HEK293 (cell line): ENCODE data around the gene KY.

Experiments used
- CTCF ChIA-PET: fragments of 350-600 bp; formaldehyde crosslinking; extraction: SDS; loops from one replicate; lab custom pipeline; 2021; ENCODE audit warnings: antibody characterized with exemption; lab: Yijun Ruan, JAX
- POLR2A ChIA-PET: fragments of 300-600 bp; formaldehyde crosslinking; extraction: SDS; loops from one replicate; lab custom pipeline; 2020; ENCODE audit warnings: antibody characterized with exemption, inconsistent platforms; lab: Yijun Ruan, JAX
- H3K27ac ChIP-seq: fragments of 200-500 bp; sonication (Bioruptor generic); 2 replicates; pipeline ENCODE4 v1.5.1; 2014; ENCODE audit warnings: low read depth, low read length, control low read depth, inconsistent platforms; ENCODE audit errors: extremely low read depth
- H3K36me3 ChIP-seq, 2 experiments: fragments of 200-500 bp in 1 of 2; sonication (Bioruptor generic) in 1 of 2; 1 replicate in 1 of 2; 2 replicates in 1 of 2; pipeline ENCODE4 v1.5.1; 2014 to 2017; ENCODE audit warnings: inconsistent platforms in 2 of 2, low read length in 2 of 2; ENCODE audit not compliant: control insufficient read depth in 2 of 2, insufficient read depth in 1 of 2
- H3K4me1 ChIP-seq: fragments of 200-500 bp; sonication (Bioruptor generic); 2 replicates; pipeline ENCODE4 v1.5.1; 2014; ENCODE audit warnings: mild to moderate bottlenecking, low read length, inconsistent platforms; ENCODE audit not compliant: control insufficient read depth, insufficient read depth
- H3K4me3 ChIP-seq: 2 replicates; pipeline ENCODE4 v1.5.1; 2011; ENCODE audit warnings: low read depth, mild to moderate bottlenecking, control low read depth, low read length, moderate library complexity
- H3K9me3 ChIP-seq: fragments of 200-500 bp; sonication (Bioruptor generic); 2 replicates; pipeline ENCODE4 v1.5.1; 2014; ENCODE audit warnings: low read depth, low read length, inconsistent platforms; ENCODE audit not compliant: control insufficient read depth, insufficient read depth
- CTCF ChIP-seq: fragments of 450-650 bp; formaldehyde crosslinking; IDR thresholded peaks from 2 replicates; pipeline ENCODE4 v1.5.1; 2016; ENCODE audit warnings: missing biosample characterization, missing genetic modification characterization
- GLIS1 ChIP-seq: fragments of 450-650 bp; formaldehyde crosslinking; IDR thresholded peaks from 2 replicates; pipeline ENCODE4 v1.5.1; 2016; ENCODE audit warnings: missing biosample characterization, missing genetic modification characterization
- KLF17 ChIP-seq: fragments of 450-650 bp; formaldehyde crosslinking; IDR thresholded peaks from 2 replicates; pipeline ENCODE4 v1.5.1; 2016; ENCODE audit warnings: missing biosample characterization, missing genetic modification characterization
- PRDM1 ChIP-seq: fragments of 450-650 bp; formaldehyde crosslinking; IDR thresholded peaks from 2 replicates; pipeline ENCODE4; 2016; ENCODE audit warnings: missing biosample characterization, missing genetic modification characterization
- RBAK ChIP-seq: fragments of 450-650 bp; formaldehyde crosslinking; IDR thresholded peaks from 2 replicates; pipeline ENCODE4 v1.5.1; 2016; ENCODE audit warnings: missing biosample characterization, missing genetic modification characterization
- SALL2 ChIP-seq: fragments of 450-650 bp; formaldehyde crosslinking; IDR thresholded peaks from 2 replicates; pipeline ENCODE4 v1.5.0; 2017; ENCODE audit warnings: missing biosample characterization, mild to moderate bottlenecking, missing genetic modification characterization, borderline replicate concordance
- SCRT2 ChIP-seq: fragments of 450-650 bp; formaldehyde crosslinking; IDR thresholded peaks from 2 replicates; pipeline ENCODE4 v1.5.1; 2016; ENCODE audit warnings: missing biosample characterization, missing genetic modification characterization
- YY1 ChIP-seq: fragments of 450-650 bp; formaldehyde crosslinking; IDR thresholded peaks from 2 replicates; pipeline ENCODE4 v1.5.1; 2018; ENCODE audit warnings: missing biosample characterization, missing genetic modification characterization
- YY2 ChIP-seq: fragments of 450-650 bp; formaldehyde crosslinking; IDR thresholded peaks from 2 replicates; pipeline ENCODE4 v1.5.1; 2016; ENCODE audit warnings: missing biosample characterization, missing genetic modification characterization
- ZBTB8A ChIP-seq: fragments of 450-650 bp; formaldehyde crosslinking; IDR thresholded peaks from 2 replicates; pipeline ENCODE4 v1.5.1; 2016; ENCODE audit warnings: missing biosample characterization, missing genetic modification characterization
- ZNF221 ChIP-seq: fragments of 450-650 bp; formaldehyde crosslinking; IDR thresholded peaks from 2 replicates; pipeline ENCODE4 v1.5.1; 2017; ENCODE audit warnings: missing biosample characterization, missing genetic modification characterization, borderline replicate concordance
- ZNF324 ChIP-seq: fragments of 450-650 bp; formaldehyde crosslinking; IDR thresholded peaks from 2 replicates; pipeline ENCODE4 v1.5.1; 2016; ENCODE audit warnings: missing biosample characterization, missing genetic modification characterization
- ZNF354C ChIP-seq: fragments of 450-650 bp; formaldehyde crosslinking; IDR thresholded peaks from 2 replicates; pipeline ENCODE4 v1.5.1; 2016; ENCODE audit warnings: missing biosample characterization, missing genetic modification characterization, low read depth, borderline replicate concordance
- ZNF549 ChIP-seq: fragments of 450-650 bp; IDR thresholded peaks from 2 replicates; pipeline ENCODE4 v1.5.1; 2018; ENCODE audit warnings: missing biosample characterization, missing genetic modification characterization, mild to moderate bottlenecking, inconsistent platforms, moderate library complexity
- ZNF561 ChIP-seq: fragments of 450-650 bp; IDR thresholded peaks from 2 replicates; pipeline ENCODE4 v1.5.1; 2018; ENCODE audit warnings: missing biosample characterization, missing genetic modification characterization, borderline replicate concordance
- ZNF571 ChIP-seq: fragments of 450-650 bp; formaldehyde crosslinking; IDR thresholded peaks from 2 replicates; pipeline ENCODE4 v1.5.0; 2017; ENCODE audit warnings: missing biosample characterization, missing genetic modification characterization
- ZNF639 ChIP-seq: fragments of 450-650 bp; formaldehyde crosslinking; IDR thresholded peaks from 2 replicates; pipeline ENCODE4 v1.5.1; 2016; ENCODE audit warnings: missing biosample characterization, missing genetic modification characterization
- TF ChIP-seq, protein P1 (sequence below): fragments of 450-650 bp; IDR thresholded peaks from 2 replicates; pipeline ENCODE4 v1.5.1; 2018; ENCODE audit warnings: missing biosample characterization, mild to moderate bottlenecking, missing genetic modification characterization
- TF ChIP-seq, protein P2 (sequence below): fragments of 450-650 bp; formaldehyde crosslinking; IDR thresholded peaks from 2 replicates; pipeline ENCODE4 v1.5.1; 2016; ENCODE audit warnings: missing biosample characterization, missing genetic modification characterization

The KY gene

GRCh38 chr3:134624537-134625287, 26.1 kb downstream of the KY start (continued):
- TF ChIP-seq RBAK (tag by site-specific recombination) (no peak), YY1 (no peak), KLF17 (tag by site-specific recombination) (no peak), CTCF (tag by site-specific recombination) (no peak), ZNF549 (tag by site-specific recombination) (no peak), ZNF324 (tag by site-specific recombination) (no peak), ZNF571 (tag by site-specific recombination) (no peak), GLIS1 (tag by site-specific recombination) (no peak), SALL2 (no peak), ZNF354C (no peak), ZNF561 (tag by site-specific recombination) (no peak)
- TF ChIP-seq, protein P1, sequence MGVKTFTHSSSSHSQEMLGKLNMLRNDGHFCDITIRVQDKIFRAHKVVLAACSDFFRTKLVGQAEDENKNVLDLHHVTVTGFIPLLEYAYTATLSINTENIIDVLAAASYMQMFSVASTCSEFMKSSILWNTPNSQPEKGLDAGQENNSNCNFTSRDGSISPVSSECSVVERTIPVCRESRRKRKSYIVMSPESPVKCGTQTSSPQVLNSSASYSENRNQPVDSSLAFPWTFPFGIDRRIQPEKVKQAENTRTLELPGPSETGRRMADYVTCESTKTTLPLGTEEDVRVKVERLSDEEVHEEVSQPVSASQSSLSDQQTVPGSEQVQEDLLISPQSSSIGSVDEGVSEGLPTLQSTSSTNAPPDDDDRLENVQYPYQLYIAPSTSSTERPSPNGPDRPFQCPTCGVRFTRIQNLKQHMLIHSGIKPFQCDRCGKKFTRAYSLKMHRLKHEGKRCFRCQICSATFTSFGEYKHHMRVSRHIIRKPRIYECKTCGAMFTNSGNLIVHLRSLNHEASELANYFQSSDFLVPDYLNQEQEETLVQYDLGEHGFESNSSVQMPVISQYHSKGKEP (tag by site-specific recombination) = no peak
- TF ChIP-seq, all 188 proteins: peak for 0

- POLR2A ChIA-PET = no interaction called here
- Histone ChIP-seq H3K27ac (no peak overlapping the region), H3K9me3 (no peaks in the 10 kb centered on the region), H3K4me1 (no peaks in the 10 kb centered on the region), H3K4me3 (no peak overlapping the region), H3K36me3 (no peaks in the 10 kb centered on the region)
- TF ChIP-seq YY2 (tag by site-specific recombination) = no peak
- no peak for TF ChIP-seq ZNF639
- TF ChIP-seq ZBTB8A (tag by site-specific recombination) = no peak
- TF ChIP-seq SCRT2 (tag by site-specific recombination) = no peak
- no peak for TF ChIP-seq ZNF221 (tag by site-specific recombination)
- TF ChIP-seq PRDM1 (tag by site-specific recombination) = no peak
- TF ChIP-seq, protein P2, sequence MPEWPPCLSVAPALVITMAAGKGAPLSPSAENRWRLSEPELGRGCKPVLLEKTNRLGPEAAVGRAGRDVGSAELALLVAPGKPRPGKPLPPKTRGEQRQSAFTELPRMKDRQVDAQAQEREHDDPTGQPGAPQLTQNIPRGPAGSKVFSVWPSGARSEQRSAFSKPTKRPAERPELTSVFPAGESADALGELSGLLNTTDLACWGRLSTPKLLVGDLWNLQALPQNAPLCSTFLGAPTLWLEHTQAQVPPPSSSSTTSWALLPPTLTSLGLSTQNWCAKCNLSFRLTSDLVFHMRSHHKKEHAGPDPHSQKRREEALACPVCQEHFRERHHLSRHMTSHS (tag by site-specific recombination) = no peak
- CTCF ChIA-PET = no interaction called here
Measured at GRCh38 chr3:134623615-134624245, 27.1 kb downstream of the KY start.
